Loucy (cell line): ENCODE measurements around the gene FGB.

ENCODE experiments used
- H2AFZ ChIP-seq: fragments of 200-600 bp; sonication (generic); 2 replicates; pipeline ENCODE4 v1.6.0; 2016; ENCODE audit warnings: antibody characterized with exemption, mild to moderate bottlenecking, low read length, moderate library complexity
- H3F3A ChIP-seq: fragments of 200-600 bp; 2 replicates; pipeline ENCODE4 v1.6.0; 2016; ENCODE audit warnings: antibody characterized with exemption, low read depth, mild to moderate bottlenecking
- H3K27me3 ChIP-seq: fragments of 200-600 bp; sonication (generic); 2 replicates; pipeline ENCODE4 v1.6.1; 2014; ENCODE audit warnings: low read length, mild to moderate bottlenecking; ENCODE audit not compliant: insufficient read depth, poor library complexity, severe bottlenecking
- H3K36me3 ChIP-seq: fragments of 200-600 bp; sonication (generic); 2 replicates; pipeline ENCODE4 v1.6.1; 2016; ENCODE audit warnings: low read length; ENCODE audit not compliant: insufficient read depth
- H3K4me1 ChIP-seq: fragments of 200-600 bp; sonication (generic); 2 replicates; pipeline ENCODE4 v1.5.1; 2014; ENCODE audit warnings: low read length, mild to moderate bottlenecking; ENCODE audit not compliant: insufficient read depth, poor library complexity, severe bottlenecking
- H3K4me2 ChIP-seq: fragments of 200-600 bp; sonication (generic); 2 replicates; pipeline ENCODE4 v1.6.0; 2014; ENCODE audit warnings: antibody characterized with exemption, low read length, low read depth, mild to moderate bottlenecking; ENCODE audit not compliant: poor library complexity, severe bottlenecking
- H3K4me3 ChIP-seq: fragments of 200-600 bp; sonication (generic); 2 replicates; pipeline ENCODE4 v1.5.1; 2014; ENCODE audit warnings: low read length, mild to moderate bottlenecking, mixed read lengths; ENCODE audit not compliant: poor library complexity, severe bottlenecking
- H3K79me2 ChIP-seq: fragments of 200-600 bp; sonication (generic); 2 replicates; pipeline ENCODE4 v1.6.1; 2014; ENCODE audit warnings: low read length; ENCODE audit not compliant: insufficient read depth
- H3K9ac ChIP-seq: fragments of 200-600 bp; sonication (generic); 2 replicates; pipeline ENCODE4 v1.6.0; 2014; ENCODE audit warnings: mild to moderate bottlenecking, low read depth, low read length, moderate library complexity; ENCODE audit not compliant: poor library complexity, severe bottlenecking
- H3K9me2 ChIP-seq: fragments of 200-600 bp; sonication (generic); replicated peaks from 2 replicates; pipeline ENCODE4 v1.6.1; 2016; ENCODE audit warnings: low read depth, low read length, mixed read lengths
- H3K9me3 ChIP-seq: fragments of 200-600 bp; sonication (generic); 2 replicates; pipeline ENCODE4 v1.6.1; 2014; ENCODE audit warnings: mild to moderate bottlenecking, antibody characterized with exemption, low read length, low read depth; ENCODE audit not compliant: insufficient read depth
- H4K20me1 ChIP-seq: fragments of 200-600 bp; sonication (generic); 2 replicates; pipeline ENCODE4 v1.6.0; 2014; ENCODE audit warnings: antibody characterized with exemption, low read length, mild to moderate bottlenecking; ENCODE audit not compliant: insufficient read depth, poor library complexity, severe bottlenecking
- CTCF ChIP-seq: fragments of 200-600 bp; sonication (generic); conservative IDR thresholded peaks from 2 replicates; pipeline ENCODE4 v1.5.1; 2014; ENCODE audit warnings: mild to moderate bottlenecking, antibody characterized with exemption, low read length
- EZH2phosphoT487 ChIP-seq: fragments of 200-600 bp; IDR thresholded peaks from 2 replicates; pipeline ENCODE4 v1.6.1; 2018; ENCODE audit warnings: antibody characterized with exemption, mild to moderate bottlenecking, moderate library complexity, borderline replicate concordance

The FGB gene

DNA sequence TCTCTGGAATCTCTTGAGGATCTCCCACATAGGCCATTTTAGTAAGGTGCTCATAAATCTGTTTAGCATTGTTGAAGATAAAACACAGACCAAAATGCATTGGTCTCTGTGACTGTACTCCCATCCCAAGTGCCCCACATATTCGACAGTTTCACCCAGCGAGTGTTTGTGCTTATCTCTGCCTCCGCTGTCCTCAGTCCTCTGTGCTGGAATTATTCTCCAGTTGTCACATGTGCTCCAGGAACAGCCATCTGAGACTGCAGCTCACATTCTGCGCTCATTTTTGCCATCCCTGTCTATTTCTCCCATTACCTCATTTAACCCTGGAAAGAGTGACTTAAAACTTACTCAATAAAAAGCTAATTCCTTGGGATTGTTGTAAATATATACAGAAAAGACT, 43.6 kb upstream of the FGB start:
- TF ChIP-seq EZH2phosphoT487 (no peak), CTCF (no peak)
- no peaks in the 10 kb centered on the region for H3K9me3 ChIP-seq
- no peak overlapping the region for H3K4me3 ChIP-seq
- H3K27me3 ChIP-seq, result no peaks in the 10 kb centered on the region
- H3K9ac ChIP-seq, result no peak overlapping the region
- no peaks in the 10 kb centered on the region for H3K79me2 ChIP-seq
- H3F3A ChIP-seq, result no peaks in the 10 kb centered on the region
- no peak overlapping the region for H2AFZ ChIP-seq
- H3K4me2 ChIP-seq, result no peak overlapping the region
- no peaks in the 10 kb centered on the region for H3K4me1 ChIP-seq
- H3K36me3 ChIP-seq, result no peaks in the 10 kb centered on the region
- H3K9me2 ChIP-seq, result no peaks in the 10 kb centered on the region
- no peaks in the 10 kb centered on the region for H4K20me1 ChIP-seq

- Histone ChIP-seq H3K9me3 (no peaks in the 10 kb centered on the region), H3K9ac (no peak overlapping the region), H3K4me3 (no peak overlapping the region), H3K4me2 (no peak overlapping the region), H2AFZ (no peak overlapping the region), H3K9me2 (no peaks in the 10 kb centered on the region), H3K4me1 (no peaks in the 10 kb centered on the region), H3F3A (no peaks in the 10 kb centered on the region), H3K27me3 (no peaks in the 10 kb centered on the region), H4K20me1 (no peaks in the 10 kb centered on the region), H3K79me2 (no peaks in the 10 kb centered on the region), H3K36me3 (no peaks in the 10 kb centered on the region)
- TF ChIP-seq CTCF, result no peak
- no peak for TF ChIP-seq EZH2phosphoT487
These were observed 41.2 kb upstream of the FGB start for GRCh38 chr4:154521607-154522006.

GRCh38 chr4:154526151-154526550, 36.7 kb upstream of the FGB start:
- Histone ChIP-seq H3K4me2 (no peak overlapping the region), H3K79me2 (no peaks in the 10 kb centered on the region), H3K4me3 (no peak overlapping the region), H3K4me1 (no peaks in the 10 kb centered on the region), H3K27me3 (no peaks in the 10 kb centered on the region), H3K36me3 (no peaks in the 10 kb centered on the region), H3K9me2 (no peaks in the 10 kb centered on the region), H3K9me3 (no peaks in the 10 kb centered on the region), H4K20me1 (no peaks in the 10 kb centered on the region), H3K9ac (no peak overlapping the region), H2AFZ (no peak overlapping the region), H3F3A (no peaks in the 10 kb centered on the region)
- TF ChIP-seq CTCF (no peak), EZH2phosphoT487 (no peak)
